ENCODE measurements around the gene KCNA5. TPM values are rescaled to one million over a fixed set of nuclear protein-coding genes. Genes with fewer than 3 reads are reported as not detected.
A peak's percentile ranks its signal among the peaks of the same experiment; 100 is the strongest.

KCNA5 gene
- polyA plus RNA-seq (2013) = 0.04 TPM

GRCh38 chr12:5043589-5044419, at the start of gene KCNA5:
KCNA5 (plus strand) TSS chr12:5043879; CDS start chr12:5044148, 269 bp downstream.
- ChIA-PET POLR2A (no interaction called here), CTCF (no interaction called here)
- Histone ChIP-seq H3K36me3 (ENCODE audit: control insufficient read depth in 4 of 4, insufficient read depth in 4 of 4, low read length in 3 of 4) (no peaks in the 10 kb centered on the region), H3K27me3 (replicated peaks in 2 of 5; ENCODE audit: control insufficient read depth in 4 of 5, insufficient read depth in 5 of 5, low read length in 4 of 5) (peaks cover 7 to 75% (median 37%) of the 10 kb centered on the region in 5 experiments), H3K9me3 (ENCODE audit: control extremely low read depth in 1 of 5, control insufficient read depth in 4 of 5, insufficient read depth in 2 of 5, low read depth in 1 of 5, low read length in 4 of 5) (peaks cover 0 to 6% (median 0%) of the 10 kb centered on the region in 5 experiments), H3K27ac (ENCODE audit: insufficient read depth in 1 of 2, low read depth in 1 of 2, low read length in 2 of 2, poor library complexity in 1 of 2, severe bottlenecking in 2 of 2) (no peak within 1 kb of the TSS), H3K4me1 (ENCODE audit: control extremely low read depth in 1 of 4, control insufficient read depth in 4 of 4, insufficient read depth in 4 of 4, low read length in 3 of 4) (peaks cover 0 to 13% (median 4%) of the 10 kb centered on the region in 4 experiments), H3K4me3 (ENCODE audit: control insufficient read depth in 1 of 7, extremely low read depth in 1 of 7, insufficient read depth in 4 of 7, low read depth in 2 of 7, low read length in 6 of 7) (peak within 1 kb of the TSS in 4 of 7 experiments; percentile 19 to 55 (median 36))
- WGBS (ENCODE audit: insufficient coverage) = 2% methylated on average over 61 of the region's 68 CpGs
- peak; percentile 22 to 68 (median 60) for DNase-seq

GRCh38 chr12:4994622-4995021, 49.1 kb upstream of the KCNA5 start:
- no peak for DNase-seq
- Histone ChIP-seq H3K36me3 (ENCODE audit: control insufficient read depth in 4 of 4, insufficient read depth in 4 of 4, low read length in 3 of 4) (no peaks in the 10 kb centered on the region), H3K4me3 (ENCODE audit: control insufficient read depth in 1 of 7, extremely low read depth in 1 of 7, insufficient read depth in 4 of 7, low read depth in 2 of 7, low read length in 6 of 7) (no peak overlapping the region), H3K27ac (ENCODE audit: insufficient read depth in 1 of 2, low read depth in 1 of 2, low read length in 2 of 2, poor library complexity in 1 of 2, severe bottlenecking in 2 of 2) (no peak overlapping the region), H3K9me3 (ENCODE audit: control extremely low read depth in 1 of 5, control insufficient read depth in 4 of 5, insufficient read depth in 2 of 5, low read depth in 1 of 5, low read length in 4 of 5) (no peaks in the 10 kb centered on the region), H3K4me1 (ENCODE audit: control extremely low read depth in 1 of 4, control insufficient read depth in 4 of 4, insufficient read depth in 4 of 4, low read length in 3 of 4) (no peaks in the 10 kb centered on the region), H3K27me3 (replicated peaks in 2 of 5; ENCODE audit: control insufficient read depth in 4 of 5, insufficient read depth in 5 of 5, low read length in 4 of 5) (peaks cover 0 to 18% (median 12%) of the 10 kb centered on the region in 5 experiments)
- POLR2A ChIA-PET = no interaction called here
- WGBS (ENCODE audit: insufficient coverage) = 100% methylated on average over 3 of the region's 4 CpGs
- CTCF ChIA-PET = interaction anchor here (1.4 to 11.7 kb wide), 3 partner anchors 9 to 144 kb away, joined by 3 to 110 read pairs (median 9); no protein-coding TSS in a partner anchor

GRCh38 chr12:4996714-4997113, 47.0 kb upstream of the KCNA5 start:
- ChIA-PET CTCF (interaction anchor here (0.7 to 11.7 kb wide), 2 partner anchors 139 to 148 kb away, joined by 3 to 110 read pairs; no protein-coding TSS in a partner anchor), POLR2A (no interaction called here)
- WGBS (ENCODE audit: insufficient coverage) = 76% methylated on average over 4 of the region's 4 CpGs

GRCh38 chr12:4997939-4998338, 45.7 kb upstream of the KCNA5 start:
- H3K36me3 ChIP-seq (ENCODE audit: control insufficient read depth in 4 of 4, insufficient read depth in 4 of 4, low read length in 3 of 4) = no peaks in the 10 kb centered on the region
- no peaks in the 10 kb centered on the region for H3K9me3 ChIP-seq (ENCODE audit: control extremely low read depth in 1 of 5, control insufficient read depth in 4 of 5, insufficient read depth in 2 of 5, low read depth in 1 of 5, low read length in 4 of 5)
- no peak for DNase-seq
- 89% methylated on average over 3 of the region's 7 CpGs for WGBS (ENCODE audit: insufficient coverage)
- H3K4me1 ChIP-seq (ENCODE audit: control extremely low read depth in 1 of 4, control insufficient read depth in 4 of 4, insufficient read depth in 4 of 4, low read length in 3 of 4) = no peaks in the 10 kb centered on the region
- ChIA-PET CTCF (interaction anchor here (0.7 to 11.7 kb wide), 2 partner anchors 11 to 140 kb away, joined by 4 to 110 read pairs; no protein-coding TSS in a partner anchor), POLR2A (no interaction called here)
- peaks cover 0 to 20% (median 8%) of the 10 kb centered on the region in 5 experiments for H3K27me3 ChIP-seq (replicated peaks in 2 of 5; ENCODE audit: control insufficient read depth in 4 of 5, insufficient read depth in 5 of 5, low read length in 4 of 5)
- H3K4me3 ChIP-seq (ENCODE audit: control insufficient read depth in 1 of 7, extremely low read depth in 1 of 7, insufficient read depth in 4 of 7, low read depth in 2 of 7, low read length in 6 of 7) = no peak overlapping the region
- no peak overlapping the region for H3K27ac ChIP-seq (ENCODE audit: insufficient read depth in 1 of 2, low read depth in 1 of 2, low read length in 2 of 2, poor library complexity in 1 of 2, severe bottlenecking in 2 of 2)

More at GRCh38 chr12:4996714-4997113, 47.0 kb upstream of the KCNA5 start:
- Histone ChIP-seq H3K36me3 (ENCODE audit: control insufficient read depth in 4 of 4, insufficient read depth in 4 of 4, low read length in 3 of 4) (no peaks in the 10 kb centered on the region), H3K9me3 (ENCODE audit: control extremely low read depth in 1 of 5, control insufficient read depth in 4 of 5, insufficient read depth in 2 of 5, low read depth in 1 of 5, low read length in 4 of 5) (no peaks in the 10 kb centered on the region), H3K4me1 (ENCODE audit: control extremely low read depth in 1 of 4, control insufficient read depth in 4 of 4, insufficient read depth in 4 of 4, low read length in 3 of 4) (no peaks in the 10 kb centered on the region), H3K27me3 (replicated peaks in 2 of 5; ENCODE audit: control insufficient read depth in 4 of 5, insufficient read depth in 5 of 5, low read length in 4 of 5) (peaks cover 0 to 20% (median 12%) of the 10 kb centered on the region in 5 experiments), H3K27ac (ENCODE audit: insufficient read depth in 1 of 2, low read depth in 1 of 2, low read length in 2 of 2, poor library complexity in 1 of 2, severe bottlenecking in 2 of 2) (no peak overlapping the region), H3K4me3 (ENCODE audit: control insufficient read depth in 1 of 7, extremely low read depth in 1 of 7, insufficient read depth in 4 of 7, low read depth in 2 of 7, low read length in 6 of 7) (no peak overlapping the region)
- DNase-seq = no peak

- CTCF ChIA-PET = interaction anchor here (1.0 to 11.7 kb wide), 6 partner anchors 31 to 150 kb away, joined by 3 to 110 read pairs (median 4); no protein-coding TSS in a partner anchor
- 92% methylated on average over 2 of the region's 3 CpGs for WGBS (ENCODE audit: insufficient coverage)
Measured at GRCh38 chr12:5000204-5000603, 43.5 kb upstream of the KCNA5 start.

GRCh38 chr12:5000658-5001385, 42.9 kb upstream of the KCNA5 start:
- Histone ChIP-seq H3K27ac (ENCODE audit: insufficient read depth in 1 of 2, low read depth in 1 of 2, low read length in 2 of 2, poor library complexity in 1 of 2, severe bottlenecking in 2 of 2) (no peak overlapping the region), H3K36me3 (ENCODE audit: control insufficient read depth in 4 of 4, insufficient read depth in 4 of 4, low read length in 3 of 4) (no peaks in the 10 kb centered on the region), H3K4me3 (ENCODE audit: control insufficient read depth in 1 of 7, extremely low read depth in 1 of 7, insufficient read depth in 4 of 7, low read depth in 2 of 7, low read length in 6 of 7) (no peak overlapping the region), H3K27me3 (replicated peaks in 2 of 5; ENCODE audit: control insufficient read depth in 4 of 5, insufficient read depth in 5 of 5, low read length in 4 of 5) (peaks cover 0 to 11% (median under 1%) of the 10 kb centered on the region in 5 experiments), H3K9me3 (ENCODE audit: control extremely low read depth in 1 of 5, control insufficient read depth in 4 of 5, insufficient read depth in 2 of 5, low read depth in 1 of 5, low read length in 4 of 5) (no peaks in the 10 kb centered on the region), H3K4me1 (ENCODE audit: control extremely low read depth in 1 of 4, control insufficient read depth in 4 of 4, insufficient read depth in 4 of 4, low read length in 3 of 4) (no peaks in the 10 kb centered on the region)
- ChIA-PET POLR2A (interaction anchor here (0.6 to 1.5 kb wide), 2 partner anchors 143 to 171 kb away, joined by 3 to 4 read pairs; no protein-coding TSS in a partner anchor), CTCF (interaction anchor here (1.0 to 11.7 kb wide), 7 partner anchors 9 to 151 kb away, joined by 3 to 110 read pairs (median 4); no protein-coding TSS in a partner anchor)
- 79% methylated on average over 7 of the region's 8 CpGs for WGBS (ENCODE audit: insufficient coverage)
- DNase-seq = no peak

More at GRCh38 chr12:5000204-5000603, 43.5 kb upstream of the KCNA5 start:
- Histone ChIP-seq H3K4me3 (ENCODE audit: control insufficient read depth in 1 of 7, extremely low read depth in 1 of 7, insufficient read depth in 4 of 7, low read depth in 2 of 7, low read length in 6 of 7) (no peak overlapping the region), H3K36me3 (ENCODE audit: control insufficient read depth in 4 of 4, insufficient read depth in 4 of 4, low read length in 3 of 4) (no peaks in the 10 kb centered on the region), H3K27ac (ENCODE audit: insufficient read depth in 1 of 2, low read depth in 1 of 2, low read length in 2 of 2, poor library complexity in 1 of 2, severe bottlenecking in 2 of 2) (no peak overlapping the region), H3K9me3 (ENCODE audit: control extremely low read depth in 1 of 5, control insufficient read depth in 4 of 5, insufficient read depth in 2 of 5, low read depth in 1 of 5, low read length in 4 of 5) (no peaks in the 10 kb centered on the region), H3K27me3 (replicated peaks in 2 of 5; ENCODE audit: control insufficient read depth in 4 of 5, insufficient read depth in 5 of 5, low read length in 4 of 5) (peaks cover 0 to 11% (median 4%) of the 10 kb centered on the region in 5 experiments), H3K4me1 (ENCODE audit: control extremely low read depth in 1 of 4, control insufficient read depth in 4 of 4, insufficient read depth in 4 of 4, low read length in 3 of 4) (no peaks in the 10 kb centered on the region)
- no peak for DNase-seq
- POLR2A ChIA-PET = interaction anchor here (0.6 to 1.5 kb wide), 3 partner anchors 92 to 172 kb away, joined by 3 to 4 read pairs (median 3); no protein-coding TSS in a partner anchor
